BJ (cell line): ENCODE results near the gene ZNF362. TPM values are rescaled to one million over a fixed set of nuclear protein-coding genes. Genes with fewer than 3 reads are reported as not detected.

Experiments
- CTCF ChIA-PET: fragments of 350-600 bp; formaldehyde crosslinking; extraction: SDS; loops from one replicate; lab custom pipeline; 2021; ENCODE audit warnings: antibody characterized with exemption, inconsistent platforms; lab: Yijun Ruan, JAX
- POLR2A ChIA-PET: fragments of 300-600 bp; sonication (Branson Sonifier 250); formaldehyde crosslinking; extraction: SDS; loops from one replicate; lab custom pipeline; 2021; ENCODE audit warnings: antibody characterized with exemption; lab: Charles Lee
- DNase-seq: peaks from one replicate; pipeline ENCODE4 v3.0.0-alpha.2; 2011; ENCODE audit warnings: low read depth
- H3K27me3 ChIP-seq: 2 replicates; pipeline ENCODE4 v1.6.0; 2011; ENCODE audit warnings: low read length; ENCODE audit not compliant: control insufficient read depth, insufficient read depth
- H3K36me3 ChIP-seq: 2 replicates; pipeline ENCODE4 v1.5.1; 2011; ENCODE audit warnings: low read length; ENCODE audit not compliant: control insufficient read depth, insufficient read depth
- H3K4me3 ChIP-seq: 2 replicates; pipeline ENCODE4 v1.5.1; 2011; ENCODE audit warnings: low read depth, mild to moderate bottlenecking, control low read depth, low read length
- polyA plus RNA-seq: library from polyadenylated mRNA; depleted of rRNA; stranded (reverse); fragments of >200 nt; gene quantifications from 2 replicates; pipeline ENCODE4 v1.2.3, GENCODE V29; 2011
- TF ChIP-seq, protein P1 (sequence below): IDR thresholded peaks from 2 replicates; pipeline ENCODE4 v1.5.1; 2011; ENCODE audit warnings: low read depth, mild to moderate bottlenecking, control low read depth, inconsistent platforms, low read length, moderate library complexity; ENCODE audit not compliant: insufficient read depth

The ZNF362 gene
- polyA plus RNA-seq, 1 experiment: 14.4 TPM

- POLR2A ChIA-PET: no interaction called here
- peak; percentile 44 for DNase-seq
- CTCF ChIA-PET: interaction anchor here (0.7 kb wide), 1 partner anchor 13 kb away, joined by 3 read pairs; no protein-coding TSS in a partner anchor
- Histone ChIP-seq H3K4me3 (no peak overlapping the region), H3K36me3 (no peaks in the 10 kb centered on the region), H3K27me3 (no peaks in the 10 kb centered on the region; the same call in 1 of the 2 replicates)
- TF ChIP-seq, protein P1, sequence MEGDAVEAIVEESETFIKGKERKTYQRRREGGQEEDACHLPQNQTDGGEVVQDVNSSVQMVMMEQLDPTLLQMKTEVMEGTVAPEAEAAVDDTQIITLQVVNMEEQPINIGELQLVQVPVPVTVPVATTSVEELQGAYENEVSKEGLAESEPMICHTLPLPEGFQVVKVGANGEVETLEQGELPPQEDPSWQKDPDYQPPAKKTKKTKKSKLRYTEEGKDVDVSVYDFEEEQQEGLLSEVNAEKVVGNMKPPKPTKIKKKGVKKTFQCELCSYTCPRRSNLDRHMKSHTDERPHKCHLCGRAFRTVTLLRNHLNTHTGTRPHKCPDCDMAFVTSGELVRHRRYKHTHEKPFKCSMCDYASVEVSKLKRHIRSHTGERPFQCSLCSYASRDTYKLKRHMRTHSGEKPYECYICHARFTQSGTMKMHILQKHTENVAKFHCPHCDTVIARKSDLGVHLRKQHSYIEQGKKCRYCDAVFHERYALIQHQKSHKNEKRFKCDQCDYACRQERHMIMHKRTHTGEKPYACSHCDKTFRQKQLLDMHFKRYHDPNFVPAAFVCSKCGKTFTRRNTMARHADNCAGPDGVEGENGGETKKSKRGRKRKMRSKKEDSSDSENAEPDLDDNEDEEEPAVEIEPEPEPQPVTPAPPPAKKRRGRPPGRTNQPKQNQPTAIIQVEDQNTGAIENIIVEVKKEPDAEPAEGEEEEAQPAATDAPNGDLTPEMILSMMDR: no peak
These were observed 12.0 kb upstream of the ZNF362 start for GRCh38 chr1:33244143-33244808.

DNA sequence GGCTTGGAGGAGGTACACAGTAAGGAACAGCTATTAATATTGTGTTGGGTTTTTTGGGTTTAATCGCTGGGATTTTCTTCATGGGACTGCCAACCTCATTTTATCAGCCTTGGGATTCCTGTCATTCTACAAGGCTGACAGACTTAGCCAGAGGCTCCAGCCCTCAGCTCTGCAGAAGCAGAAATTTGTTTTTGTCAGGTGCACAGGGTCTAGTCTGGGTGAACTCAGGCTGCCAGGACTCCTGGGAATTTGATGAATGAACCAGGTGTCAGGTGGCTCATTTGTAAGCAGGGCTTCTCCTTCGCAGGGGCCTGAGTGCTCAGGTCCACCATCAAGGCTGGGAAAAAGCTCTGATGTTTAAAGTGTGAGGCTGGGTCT, 11.5 kb upstream of the ZNF362 start:
- no peak for DNase-seq
- TF ChIP-seq, protein P1: no peak
- Histone ChIP-seq H3K36me3 (no peaks in the 10 kb centered on the region), H3K4me3 (no peak overlapping the region), H3K27me3 (no peaks in the 10 kb centered on the region; the same call in 1 of the 2 replicates)
- POLR2A ChIA-PET: no interaction called here
- CTCF ChIA-PET: no interaction called here

DNA sequence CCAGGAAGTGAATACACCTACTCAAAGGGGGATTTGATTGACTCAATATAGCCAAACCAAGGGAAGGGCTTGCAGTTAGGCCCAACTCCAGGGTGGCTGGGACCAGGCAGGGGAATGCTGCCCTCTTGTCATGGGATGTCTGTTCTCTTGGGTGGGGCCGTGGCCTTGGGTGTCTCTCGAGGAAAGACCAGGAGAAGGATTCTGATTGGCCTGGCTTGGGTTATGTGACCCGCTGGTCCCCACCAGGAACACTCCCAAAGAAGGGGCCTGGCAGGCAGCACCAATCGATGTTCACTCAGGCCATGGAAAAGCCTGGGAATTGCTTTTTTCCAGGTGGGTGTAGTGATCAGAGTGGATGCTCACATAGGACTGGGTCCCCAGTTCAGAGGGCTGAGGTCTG, 10.1 kb upstream of the ZNF362 start:
- ChIA-PET POLR2A (no interaction called here), CTCF (no interaction called here)
- Histone ChIP-seq H3K27me3 (peaks cover 2% of the 10 kb centered on the region), H3K4me3 (no peak overlapping the region), H3K36me3 (no peaks in the 10 kb centered on the region)
- TF ChIP-seq, protein P1: no peak
- no peak for DNase-seq

GRCh38 chr1:33247545-33247944, 8.7 kb upstream of the ZNF362 start:
- H3K4me3 ChIP-seq: no peak overlapping the region
- ChIA-PET POLR2A (no interaction called here), CTCF (interaction anchor here (1.1 kb wide), 1 partner anchor 223 kb away, joined by 3 read pairs; no protein-coding TSS in a partner anchor)
- DNase-seq: no peak
- H3K36me3 ChIP-seq: no peaks in the 10 kb centered on the region
- TF ChIP-seq, protein P1: no peak
- H3K27me3 ChIP-seq: peaks cover 2% of the 10 kb centered on the region; the same call in 1 of the 2 replicates

DNA sequence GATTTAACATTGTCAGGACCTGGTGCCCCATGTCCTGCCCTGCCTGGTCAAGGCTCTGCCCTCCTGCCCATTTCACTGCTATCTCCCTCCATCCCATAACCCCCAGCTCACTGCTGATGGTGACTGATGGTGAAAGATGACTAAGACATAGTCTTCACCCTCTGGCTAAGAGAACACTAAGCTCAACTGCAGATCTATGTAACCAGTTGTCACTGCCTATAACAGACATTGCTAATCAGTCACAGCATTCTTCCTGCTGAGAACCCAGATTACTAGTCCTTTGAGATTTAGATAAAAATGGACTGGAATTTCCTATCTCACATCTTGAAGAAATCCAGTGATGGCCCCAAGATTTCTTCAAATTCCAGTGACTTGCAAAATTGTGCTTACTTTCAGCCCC, 8.0 kb upstream of the ZNF362 start:
- DNase-seq: no peak
- ChIA-PET POLR2A (no interaction called here), CTCF (interaction anchor here (1.1 kb wide), 1 partner anchor 222 kb away, joined by 3 read pairs; no protein-coding TSS in a partner anchor)
- TF ChIP-seq, protein P1: no peak
- H3K4me3 ChIP-seq: no peak overlapping the region
- H3K36me3 ChIP-seq: no peaks in the 10 kb centered on the region
- peaks cover 2% of the 10 kb centered on the region; the same call in 1 of the 2 replicates for H3K27me3 ChIP-seq
